Esophagus muscularis mucosa (tissue), 4 donors: ENCODE results near the gene KRT4. TPM values are rescaled to one million over a fixed set of nuclear protein-coding genes. Genes with fewer than 3 reads are reported as not detected.

Source experiments
- DNase-seq: peaks from one replicate; pipeline ENCODE4 v3.0.0-alpha.2; 2017; ENCODE audit errors: extremely low spot score
- H3K27ac ChIP-seq, 4 donors: fragments of 200-600 bp; sonication (generic); replicated peaks in 1 of 4; 1 replicate in 3 of 4; 2 replicates in 1 of 4; pipeline ENCODE4 v1.5.1; 2016 to 2019; ENCODE audit warnings: mild to moderate bottlenecking in 1 of 4
- H3K27me3 ChIP-seq, 4 donors: fragments of 200-600 bp; sonication (generic); one replicate each; pipeline versions ENCODE4 v1.5.1 to v1.6.0; 2016 to 2019
- H3K36me3 ChIP-seq, 4 donors: fragments of 200-600 bp; sonication (generic); one replicate each; pipeline ENCODE4 v1.5.1; 2016 to 2019
- H3K4me1 ChIP-seq, 4 donors: fragments of 200-600 bp; sonication (generic); one replicate each; pipeline ENCODE4 v1.5.1; 2016 to 2019
- H3K4me3 ChIP-seq, 4 donors: fragments of 200-600 bp; sonication (generic); 1 replicate in 2 of 4; 2 replicates in 2 of 4; pipeline ENCODE4 v1.5.1; 2016 to 2019; ENCODE audit warnings: mild to moderate bottlenecking in 4 of 4, moderate library complexity in 1 of 4
- H3K9me3 ChIP-seq, 4 donors: fragments of 200-600 bp; sonication (generic); 1 replicate in 3 of 4; 2 replicates in 1 of 4; pipeline ENCODE4 v1.5.1; 2016 to 2019
- CTCF ChIP-seq, 3 experiments: fragments of 200-600 bp in 2 of 3; fragments of 450-650 bp in 1 of 3; sonication (generic) in 2 of 3; IDR thresholded peaks; one replicate each; pipeline ENCODE4 v1.5.1; 2017 to 2019; ENCODE audit warnings: antibody characterized with exemption in 3 of 3, mild to moderate bottlenecking in 2 of 3, moderate library complexity in 1 of 3
- EP300 ChIP-seq: sonication (generic); formaldehyde crosslinking; IDR thresholded peaks from one replicate; pipeline ENCODE4 v1.6.1; 2017; ENCODE audit warnings: antibody characterized with exemption
- POLR2A ChIP-seq: fragments of 450-650 bp; IDR thresholded peaks from one replicate; pipeline ENCODE4 v1.6.1; 2017; ENCODE audit warnings: antibody characterized with exemption, moderate library complexity, mild to moderate bottlenecking, low read depth
- POLR2AphosphoS5 ChIP-seq, 2 donors: sonication (generic); formaldehyde crosslinking; IDR thresholded peaks; one replicate each; pipeline ENCODE4 v1.6.1; 2017; ENCODE audit warnings: antibody characterized with exemption in 2 of 2
- WGBS: methylation state at CpG from one replicate; pipeline ENCODE4 v1.1.5; 2018; 5-methylcytosine and 5-hydroxymethylcytosine counted together
- intact Hi-C: fragments of 100-400 bp; cut with DNase I; formaldehyde crosslinking; loops from one replicate; pipeline ENCODE4 v1.15.1; 2023
- total RNA-seq, 4 donors: library from RNA; depleted of rRNA; stranded (reverse); fragments of >200 nt; gene quantifications; one replicate each; pipeline versions ENCODE4 v1.1.0 to v1.2.1, GENCODE V29; 2016

Gene KRT4
- total RNA-seq, 4 donors from 2014 or later = 0.13 to 5.4 (median 0.20) TPM

- no peak for DNase-seq
- no peak overlapping the region for H3K27ac ChIP-seq
- no peaks in the 10 kb centered on the region for H3K36me3 ChIP-seq
- TF ChIP-seq POLR2A = no peak
- TF ChIP-seq CTCF (IDR thresholded peaks at IDR 0.05) = no peak
- no peak for TF ChIP-seq POLR2AphosphoS5 (IDR thresholded peaks at IDR 0.05)
- TF ChIP-seq EP300 = no peak
- WGBS = 91% methylated on average over 5 of the region's 8 CpGs
- peaks cover 0 to 24% (median 0%) of the 10 kb centered on the region in 4 donors for H3K27me3 ChIP-seq
- intact Hi-C loops = no loop called here
- no peaks in the 10 kb centered on the region for H3K9me3 ChIP-seq
- H3K4me3 ChIP-seq = no peak overlapping the region
- peaks cover 0 to 17% (median 7%) of the 10 kb centered on the region in 4 donors for H3K4me1 ChIP-seq
Measured at GRCh38 chr12:52817003-52817698, 3.2 kb upstream of the KRT4 start.

GRCh38 chr12:52815676-52816588 lies 2.0 kb upstream of the KRT4 start:
- WGBS = 77% methylated on average over 8 of the region's 9 CpGs
- no peak for DNase-seq
- Histone ChIP-seq H3K27me3 (peaks cover 0 to 24% (median 0%) of the 10 kb centered on the region in 4 donors), H3K27ac (no peak overlapping the region), H3K9me3 (no peaks in the 10 kb centered on the region), H3K36me3 (no peaks in the 10 kb centered on the region), H3K4me1 (peaks cover 0 to 14% (median 7%) of the 10 kb centered on the region in 4 donors), H3K4me3 (no peak overlapping the region)
- intact Hi-C loops = no loop called here
- TF ChIP-seq EP300 = no peak
- TF ChIP-seq POLR2A = no peak

GRCh38 chr12:52815161-52815560 lies 1.2 kb upstream of the KRT4 start:
- Histone ChIP-seq H3K27ac (no peak overlapping the region), H3K4me3 (no peak overlapping the region), H3K36me3 (no peaks in the 10 kb centered on the region), H3K9me3 (no peaks in the 10 kb centered on the region), H3K27me3 (peaks cover 0 to 20% (median 0%) of the 10 kb centered on the region in 4 donors), H3K4me1 (peaks cover 0 to 14% (median 7%) of the 10 kb centered on the region in 4 donors)
- intact Hi-C loops = no loop called here
- TF ChIP-seq POLR2A (no peak), CTCF (IDR thresholded peaks at IDR 0.05) (no peak), EP300 (no peak)
- WGBS = 94% methylated on average over 4 of the region's 4 CpGs
- DNase-seq = no peak

- H3K36me3 ChIP-seq = no peaks in the 10 kb centered on the region
- no peak overlapping the region for H3K27ac ChIP-seq
- peaks cover 0 to 14% (median 7%) of the 10 kb centered on the region in 4 donors for H3K4me1 ChIP-seq
- DNase-seq = no peak
- no peaks in the 10 kb centered on the region for H3K9me3 ChIP-seq
- no peak for TF ChIP-seq POLR2AphosphoS5 (IDR thresholded peaks at IDR 0.05)
- H3K4me3 ChIP-seq = no peak overlapping the region
- peaks cover 0 to 16% (median 0%) of the 10 kb centered on the region in 4 donors for H3K27me3 ChIP-seq
- whole genome bisulfite sequencing = 79% methylated on average over 4 of the region's 4 CpGs
- intact Hi-C loops = no loop called here
Measured at GRCh38 chr12:52814710-52815155, 817 bp upstream of the KRT4 start.

- no peak for DNase-seq
Measured at GRCh38 chr12:52813203-52813819, 605 bp downstream of the KRT4 start.

More at GRCh38 chr12:52813203-52813819, 605 bp downstream of the KRT4 start:
- H3K27ac ChIP-seq = no peak overlapping the region
- WGBS = 93% methylated on average over 10 of the region's 10 CpGs
- no peaks in the 10 kb centered on the region for H3K9me3 ChIP-seq
- H3K4me3 ChIP-seq = no peak overlapping the region
- H3K27me3 ChIP-seq = peaks cover 0 to 11% (median 0%) of the 10 kb centered on the region in 4 donors
- peaks cover 0 to 14% (median 7%) of the 10 kb centered on the region in 4 donors for H3K4me1 ChIP-seq
- intact Hi-C loops = no loop called here
- TF ChIP-seq EP300 = no peak
- TF ChIP-seq POLR2A = no peak
- no peak for TF ChIP-seq POLR2AphosphoS5 (IDR thresholded peaks at IDR 0.05)
- no peak for TF ChIP-seq CTCF (IDR thresholded peaks at IDR 0.05)
- no peaks in the 10 kb centered on the region for H3K36me3 ChIP-seq
